Pancreas (tissue), 10 donors: ENCODE measurements around the gene ZBTB8OS. TPM values are rescaled to one million over a fixed set of nuclear protein-coding genes. Genes with fewer than 3 reads are reported as not detected.

Source experiments
- ATAC-seq, 4 donors: fragments of 200-7000 bp; cut with Tn5 transposase; one replicate each; pipeline versions ENCODE4 v1.8.0 to v1.9.1; 2020; ENCODE audit warnings: mild to moderate bottlenecking in 4 of 4, moderate library complexity in 4 of 4
- DNase-seq, 6 donors: peaks; one replicate each; pipeline ENCODE4 v3.0.0-alpha.2; 2020
- FAIRE-seq: peaks from 2 replicates; lab custom pipeline; 2012; peaks lifted over from hg19 to GRCh38; lab: Jason Lieb, UNC
- H3K27ac ChIP-seq, 4 donors: fragments of 200-600 bp; sonication (generic); 1 replicate in 3 of 4; 2 replicates in 1 of 4; pipeline versions ENCODE4 v1.5.0 to v1.8.0; 2020
- H3K27me3 ChIP-seq, 4 donors: fragments of 200-600 bp; one replicate each; pipeline ENCODE4 v1.8.0; 2021
- H3K36me3 ChIP-seq, 3 donors: fragments of 200-600 bp; sonication (generic) in 1 of 3; one replicate each; pipeline versions ENCODE4 v1.5.0 to v1.8.0; 2020 to 2021
- H3K4me1 ChIP-seq, 3 donors: fragments of 200-600 bp; one replicate each; pipeline ENCODE4 v1.8.0; 2021
- H3K4me3 ChIP-seq, 4 donors: fragments of 200-600 bp; sonication (generic) in 2 of 4; one replicate each; pipeline versions ENCODE4 v1.5.0 to v1.8.0; 2020 to 2021
- H3K9me3 ChIP-seq, 4 donors: fragments of 200-600 bp; one replicate each; pipeline ENCODE4 v1.8.0; 2021
- CTCF ChIP-seq, 4 donors: fragments of 200-600 bp; sonication (generic) in 3 of 4; IDR thresholded peaks; one replicate each; pipeline versions ENCODE4 v1.5.0 to v1.8.0; 2021; ENCODE audit warnings: antibody characterized with exemption in 4 of 4
- WGBS, 2 donors: extraction: QIAGEN DNeasy Blood & Tissue Kit; methylation state at CpG; one replicate each; pipeline ENCODE4 v1.1.7; 2013; 5-methylcytosine and 5-hydroxymethylcytosine counted together
- intact Hi-C, 3 donors: fragments of 100-400 bp; cut with DNase I; formaldehyde crosslinking; loops; one replicate each; pipeline versions ENCODE4 v1.11.1 to v1.14.2; 2022
- polyA plus RNA-seq, 2 donors: library from polyadenylated mRNA; stranded (reverse); fragments of 200-250 nt; gene quantifications; one replicate each; pipeline ENCODE4 v1.2.3, GENCODE V29; 2013
- total RNA-seq, 6 donors: library from RNA; stranded (reverse); fragmentation: NEBNext Ultra II Directional in 4 of 6; extraction: Animal tissue kit (Norgen Biotek cat#: 25700) in 4 of 6; gene quantifications; one replicate each; pipeline versions ENCODE4 v1.2.1 to v1.2.4, GENCODE V29; 2021 to 2023
- donor health status: healthy with polysubstance abuse.
- donor health status: DM: no; HTN: no; CAD: no; lungs with moderate emphysema.
- donor health status: DM: no; HTN: no; CAD: no.
- donor health status: control.
- donor health status: control.
- donor health status: Bipolar disorder and iron deficiency.
- donor health status: DM: yes; HTN: yes; CAD: no.
- donor health status: DM: no; HTN: no; CAD: no.
- donor health status: DM: no; HTN: no; CAD: no.
- donor health status: DM: yes; HTN: yes; CAD: no.

The ZBTB8OS gene
- total and polyA plus RNA-seq, 8 donors, result 11.6 to 37.0 (median 18.3) TPM

- no peak overlapping the region for H3K4me3 ChIP-seq
- FAIRE-seq, result no peak
- no peak overlapping the region for H3K27ac ChIP-seq
- ATAC-seq, result no peak
- no peaks in the 10 kb centered on the region for H3K4me1 ChIP-seq
- no peaks in the 10 kb centered on the region for H3K27me3 ChIP-seq
- no peaks in the 10 kb centered on the region for H3K36me3 ChIP-seq
- intact Hi-C loops, result no loop called here
- no peak for TF ChIP-seq CTCF (IDR thresholded peaks at IDR 0.05)
- 75 to 79% methylated on average over 5 of the region's 5 CpGs for WGBS, 2 donors
- H3K9me3 ChIP-seq, result no peaks in the 10 kb centered on the region
- no peak for DNase-seq
Measured at GRCh38 chr1:32619701-32620485, 30.5 kb downstream of the ZBTB8OS start.

GRCh38 chr1:32618673-32619221, 31.6 kb downstream of the ZBTB8OS start:
- TF ChIP-seq CTCF (IDR thresholded peaks at IDR 0.05), result no peak
- DNase-seq (no peak), FAIRE-seq (no peak), ATAC-seq (no peak)
- WGBS, 2 donors, result 97 to 99% methylated on average over 5 of the region's 5 CpGs
- no peaks in the 10 kb centered on the region for H3K4me1 ChIP-seq
- intact Hi-C loops, result no loop called here
- H3K27me3 ChIP-seq, result no peaks in the 10 kb centered on the region
- H3K36me3 ChIP-seq, result no peaks in the 10 kb centered on the region
- H3K4me3 ChIP-seq, result no peak overlapping the region
- H3K27ac ChIP-seq, result no peak overlapping the region
- H3K9me3 ChIP-seq, result no peaks in the 10 kb centered on the region

- no peaks in the 10 kb centered on the region for H3K27me3 ChIP-seq
- no peak for TF ChIP-seq CTCF (IDR thresholded peaks at IDR 0.05)
- intact Hi-C loops, result no loop called here
- no peak overlapping the region for H3K27ac ChIP-seq
- no peak for FAIRE-seq
- no peaks in the 10 kb centered on the region for H3K36me3 ChIP-seq
- no peaks in the 10 kb centered on the region for H3K4me1 ChIP-seq
- ATAC-seq, result no peak
- 81 to 86% methylated on average over 5 of the region's 5 CpGs for WGBS, 2 donors
- DNase-seq, result no peak
- no peaks in the 10 kb centered on the region for H3K9me3 ChIP-seq
- no peak overlapping the region for H3K4me3 ChIP-seq
Measured at GRCh38 chr1:32613472-32613871, 36.9 kb downstream of the ZBTB8OS start.

GRCh38 chr1:32612189-32612881, 38.0 kb downstream of the ZBTB8OS start:
- Histone ChIP-seq H3K4me1 (no peaks in the 10 kb centered on the region), H3K27me3 (no peaks in the 10 kb centered on the region), H3K9me3 (no peaks in the 10 kb centered on the region), H3K27ac (no peak overlapping the region), H3K36me3 (no peaks in the 10 kb centered on the region), H3K4me3 (peak overlapping the region; percentile 11 to 50 (median 32))
- TF ChIP-seq CTCF (IDR thresholded peaks at IDR 0.05), result peak in 3 of 4 donors; percentile 10 to 41 (median 22)
- WGBS, 2 donors, result 4 to 5% methylated on average over 35 of the region's 35 CpGs
- intact Hi-C loops, result no loop called here
- DNase-seq (peak; percentile 83 to 96 (median 90)), ATAC-seq (peak; percentile 100), FAIRE-seq (no peak)
